ENCODE data around the gene MTMR4. TPM values are rescaled to one million over a fixed set of nuclear protein-coding genes. Genes with fewer than 3 reads are reported as not detected.

MTMR4 gene
- polyA plus RNA-seq, 2 of the 4 experiments (the other 2 are of a cell fraction): 13.8 to 20.0 TPM

DNA sequence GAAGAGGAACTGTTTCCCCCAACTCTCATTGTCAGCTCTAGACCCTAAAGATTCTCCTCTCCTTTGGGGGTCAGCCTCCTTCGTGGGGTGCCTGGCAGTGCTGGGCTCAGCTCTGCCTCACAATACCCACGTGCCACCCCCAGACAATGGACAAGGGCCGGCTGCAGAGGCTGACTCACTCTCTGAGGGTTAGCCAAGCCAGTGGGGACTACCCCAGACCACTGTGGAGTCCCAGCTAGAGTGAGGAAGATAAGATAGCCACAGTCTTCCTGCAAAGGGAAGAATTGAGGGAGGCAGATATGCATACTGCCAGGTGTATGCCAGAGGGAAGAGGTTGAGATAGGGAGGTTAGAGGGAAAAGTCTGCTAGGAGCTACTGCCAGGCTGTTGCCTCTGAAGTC lies 13.5 kb upstream of the MTMR4 start:
- Histone ChIP-seq H3K27ac (no peak overlapping the region), H3K4me2 (no peak overlapping the region), H3K4me3 (no peak overlapping the region), H3K4me1 (peaks cover 5% of the 10 kb centered on the region; the same call in 1 of the 3 replicates), H3K9me3 (no peaks in the 10 kb centered on the region)
- 37% methylated on average over 3 of the region's 3 CpGs for WGBS (ENCODE audit: missing lambda C conversion rate)
- CTCF ChIA-PET: interaction anchor here (0.6 to 15.8 kb wide), 12 partner anchors 6 to 582 kb away, joined by 3 to 187 read pairs (median 4); partner anchors contain the start of gene MTMR4
- POLR2A ChIA-PET: interaction anchor here (2.1 to 3.7 kb wide), 2 partner anchors 9 to 104 kb away, joined by 4 to 11 read pairs; no protein-coding TSS in a partner anchor
- DNase-seq (ENCODE audit: low read depth in 1 of 2, low spot score in 1 of 2) (no peak), FAIRE-seq (no peak), ATAC-seq (peak in 1 of 2 experiments; percentile 3; a peak in 2 of 6 replicates)
- no peak for TF ChIP-seq CEBPB (IDR thresholded peaks at IDR 0.05)
- no peak for TF ChIP-seq TFCP2L1 (CRISPR knock-in tag; IDR thresholded peaks at IDR 0.05)
- no peak for TF ChIP-seq ELK1 (IDR thresholded peaks at IDR 0.05; ENCODE audit: low read depth, low read length)
- no peak for TF ChIP-seq CBX2 (IDR thresholded peaks at IDR 0.05; ENCODE audit: borderline replicate concordance, low read depth)
- TF ChIP-seq POLR2A (IDR thresholded peaks at IDR 0.05; ENCODE audit: low read length): no peak
- TF ChIP-seq RFX5 (IDR thresholded peaks at IDR 0.05): no peak
- TF ChIP-seq ATOH8 (CRISPR knock-in tag; IDR thresholded peaks at IDR 0.05; ENCODE audit: low read depth): no peak
- no peak for TF ChIP-seq MYC (IDR thresholded peaks at IDR 0.05; ENCODE audit: borderline replicate concordance, low read length)
- no peak for TF ChIP-seq CHD4 (IDR thresholded peaks at IDR 0.05; ENCODE audit: borderline replicate concordance)
- no peak for TF ChIP-seq POLR2AphosphoS2 (conservative IDR thresholded peaks at IDR 0.05; ENCODE audit: low read length)
- TF ChIP-seq HOXB13 (CRISPR knock-in tag; IDR thresholded peaks at IDR 0.05; ENCODE audit: low read depth): no peak
- no peak for TF ChIP-seq FOSB (CRISPR knock-in tag; IDR thresholded peaks at IDR 0.05)
- no peak for TF ChIP-seq RNF2 (IDR thresholded peaks at IDR 0.05; ENCODE audit: borderline replicate concordance, low read depth)

- ChIA-PET CTCF (interaction anchor here (0.6 to 15.8 kb wide), 7 partner anchors 5 to 583 kb away, joined by 3 to 187 read pairs (median 4); partner anchors contain the start of gene MTMR4), POLR2A (interaction anchor here (2.1 kb wide), 1 partner anchor 9 kb away, joined by 4 read pairs; no protein-coding TSS in a partner anchor)
- Histone ChIP-seq H3K4me3 (no peak overlapping the region), H3K4me2 (no peak overlapping the region), H3K27ac (no peak overlapping the region), H3K9me3 (no peaks in the 10 kb centered on the region), H3K4me1 (peaks cover 5% of the 10 kb centered on the region; the same call in 1 of the 3 replicates)
- FAIRE-seq (no peak), DNase-seq (ENCODE audit: low read depth in 1 of 2, low spot score in 1 of 2) (no peak), ATAC-seq (peak in 1 of 2 experiments; percentile 49; a peak in 3 of 6 replicates)
- TF ChIP-seq RNF2 (IDR thresholded peaks at IDR 0.05; ENCODE audit: borderline replicate concordance, low read depth): no peak
- TF ChIP-seq CHD4 (IDR thresholded peaks at IDR 0.05; ENCODE audit: borderline replicate concordance): no peak
- no peak for TF ChIP-seq ZC3H11A (IDR thresholded peaks at IDR 0.05)
- no peak for TF ChIP-seq KDM1A (IDR thresholded peaks at IDR 0.05; ENCODE audit: low read depth)
- TF ChIP-seq HDAC2 (IDR thresholded peaks at IDR 0.05): no peak
- no peak for TF ChIP-seq RARB (CRISPR knock-in tag; IDR thresholded peaks at IDR 0.05)
- no peak for TF ChIP-seq HOXB5 (CRISPR knock-in tag; IDR thresholded peaks at IDR 0.05)
- TF ChIP-seq NFE2L2 (conservative IDR thresholded peaks at IDR 0.05; ENCODE audit: low read length): no peak
- TF ChIP-seq ATOH8 (CRISPR knock-in tag; IDR thresholded peaks at IDR 0.05; ENCODE audit: low read depth): no peak
- TF ChIP-seq KDM5A (IDR thresholded peaks at IDR 0.05): no peak
- TF ChIP-seq HOXB13 (CRISPR knock-in tag; IDR thresholded peaks at IDR 0.05; ENCODE audit: low read depth): no peak
- TF ChIP-seq PHF8 (IDR thresholded peaks at IDR 0.05; ENCODE audit: borderline replicate concordance, low read depth): no peak
- TF ChIP-seq SMC3 (IDR thresholded peaks at IDR 0.05): no peak
- TF ChIP-seq HOXA7 (CRISPR knock-in tag; IDR thresholded peaks at IDR 0.05): no peak
- no peak for TF ChIP-seq NR3C1 (IDR thresholded peaks at IDR 0.05)
- TF ChIP-seq EP300 (IDR thresholded peaks at IDR 0.05): no peak
- TF ChIP-seq FOSL2 (IDR thresholded peaks at IDR 0.05): no peak
- TF ChIP-seq FOSL2 (CRISPR knock-in tag; IDR thresholded peaks at IDR 0.05): no peak
- TF ChIP-seq NPAS2 (CRISPR knock-in tag; IDR thresholded peaks at IDR 0.05; ENCODE audit: borderline replicate concordance): no peak
- 68% methylated on average over 2 of the region's 2 CpGs for WGBS (ENCODE audit: missing lambda C conversion rate)
Observed at GRCh38 chr17:58527306-58527705, 12.9 kb upstream of the MTMR4 start.

Measured in A549 (cell line).